HG03571 (cell line): Measurements from ENCODE around the gene ZNF160.
"Not testable (repeated sequence)": the region's sequence is repeated elsewhere in the genome, so short reads cannot be mapped to it uniquely, and the experiment has no call there.

ENCODE experiments used
- ATAC-seq: cut with Tn5 transposase; IDR thresholded peaks from one replicate; pipeline ENCODE4 v1.9.1; 2021; ENCODE audit not compliant: unreplicated experiment

Gene ZNF160

GRCh38 chr19:53103234-53104203 is at the start of gene ZNF160:
TSS of gene ZNF160 (minus strand) at chr19:53103422. CDS start at chr19:53086276, 17,146 bp downstream.
- peak; percentile 94 for ATAC-seq

- no peak for ATAC-seq
Observed at GRCh38 chr19:53147645-53148044, 44.4 kb upstream of the ZNF160 start.

- no peak for ATAC-seq
Observed at GRCh38 chr19:53140351-53140750, 37.1 kb upstream of the ZNF160 start.

- ATAC-seq, result no peak
Observed at GRCh38 chr19:53136432-53136831, 33.2 kb upstream of the ZNF160 start.

GRCh38 chr19:53132141-53132991 is 29.1 kb upstream of the ZNF160 start, which contains the start of gene ZNF415:
TSS of gene ZNF415 (minus strand) at chr19:53132910. CDS start at chr19:53122676, 10,234 bp downstream.
- no peak for ATAC-seq

- ATAC-seq, result no peak
Observed at GRCh38 chr19:53131727-53132126, 28.5 kb upstream of the ZNF160 start.

- ATAC-seq, result no peak
Observed at GRCh38 chr19:53131085-53131590, 27.9 kb upstream of the ZNF160 start.

GRCh38 chr19:53130506-53130905 is 27.3 kb upstream of the ZNF160 start:
- no peak for ATAC-seq

- ATAC-seq, result not testable (repeated sequence)
Observed at GRCh38 chr19:53126733-53127526, 23.7 kb upstream of the ZNF160 start.

- ATAC-seq, result no peak
Observed at GRCh38 chr19:53123400-53123799, 20.2 kb upstream of the ZNF160 start.

- ATAC-seq, result no peak
Observed at GRCh38 chr19:53112286-53112685, 9.1 kb upstream of the ZNF160 start.

- no peak for ATAC-seq
Observed at GRCh38 chr19:53109527-53109926, 6.3 kb upstream of the ZNF160 start.

- ATAC-seq, result peak; percentile 18
Observed at GRCh38 chr19:53102756-53103233, 427 bp downstream of the ZNF160 start.

GRCh38 chr19:53102206-53102755 is 941 bp downstream of the ZNF160 start:
- no peak for ATAC-seq

GRCh38 chr19:53101518-53101917 is 1.7 kb downstream of the ZNF160 start:
- ATAC-seq, result no peak

GRCh38 chr19:53098570-53098969 is 4.7 kb downstream of the ZNF160 start:
- not testable (repeated sequence) for ATAC-seq

GRCh38 chr19:53096982-53097690 is 6.1 kb downstream of the ZNF160 start:
- not testable (repeated sequence) for ATAC-seq

GRCh38 chr19:53096579-53096978 is 6.6 kb downstream of the ZNF160 start:
- not testable (repeated sequence) for ATAC-seq
